Nephron progenitor cell (in vitro differentiated cells): Measurements from ENCODE around the gene GALNT18.

Experiments used
- DNase-seq: peaks from one replicate; pipeline ENCODE4 v3.0.0; 2021
- H3K27ac Mint-ChIP-seq: 2 replicates; pipeline ENCODE4 v1.8.0; 2021; ENCODE audit warnings: mild to moderate bottlenecking, moderate library complexity, mixed read lengths
- H3K27me3 Mint-ChIP-seq: 2 replicates; pipeline ENCODE4 v1.8.0; 2021; ENCODE audit warnings: mild to moderate bottlenecking, low read depth, mixed read lengths; ENCODE audit not compliant: poor library complexity
- H3K36me3 Mint-ChIP-seq: 2 replicates; pipeline ENCODE4 v1.8.0; 2021; ENCODE audit warnings: low read depth, mixed read lengths
- H3K4me1 Mint-ChIP-seq: 2 replicates; pipeline ENCODE4 v1.8.0; 2021; ENCODE audit warnings: mixed read lengths
- H3K4me3 Mint-ChIP-seq: 2 replicates; pipeline ENCODE4 v1.8.0; 2021; ENCODE audit warnings: mild to moderate bottlenecking, moderate library complexity, mixed read lengths
- H3K9me3 Mint-ChIP-seq: 2 replicates; pipeline ENCODE4 v1.8.0; 2021; ENCODE audit warnings: mild to moderate bottlenecking, moderate library complexity, mixed read lengths
- CTCF ChIP-seq: fragments of 200-600 bp; sonication (generic); IDR thresholded peaks from 2 replicates; pipeline ENCODE4 v1.5.0; 2021; ENCODE audit warnings: antibody characterized with exemption

Gene GALNT18

GRCh38 chr11:11428714-11429113 is 193.1 kb downstream of the GALNT18 start:
- peak overlapping the region; percentile 52 for H3K27ac Mint-ChIP-seq
- H3K9me3 Mint-ChIP-seq, result no peaks in the 10 kb centered on the region
- peaks cover 34% of the 10 kb centered on the region for H3K4me1 Mint-ChIP-seq
- no peak for DNase-seq
- no peak for TF ChIP-seq CTCF
- H3K4me3 Mint-ChIP-seq, result no peak overlapping the region
- no peaks in the 10 kb centered on the region for H3K36me3 Mint-ChIP-seq
- H3K27me3 Mint-ChIP-seq, result peaks cover 17% of the 10 kb centered on the region

GRCh38 chr11:11427542-11427941 is 194.3 kb downstream of the GALNT18 start:
- Mint-ChIP-seq H3K36me3 (no peaks in the 10 kb centered on the region), H3K9me3 (no peaks in the 10 kb centered on the region), H3K27me3 (peaks cover 17% of the 10 kb centered on the region), H3K4me3 (no peak overlapping the region), H3K27ac (no peak overlapping the region), H3K4me1 (peaks cover 45% of the 10 kb centered on the region)
- TF ChIP-seq CTCF, result no peak
- no peak for DNase-seq

- no peak for TF ChIP-seq CTCF
- Mint-ChIP-seq H3K9me3 (no peaks in the 10 kb centered on the region), H3K4me1 (peaks cover 49% of the 10 kb centered on the region), H3K4me3 (no peak overlapping the region), H3K36me3 (no peaks in the 10 kb centered on the region), H3K27ac (no peak overlapping the region), H3K27me3 (peaks cover 17% of the 10 kb centered on the region)
- DNase-seq, result no peak
Measured at GRCh38 chr11:11427140-11427539, 194.7 kb downstream of the GALNT18 start.

GRCh38 chr11:11426226-11426952 is 195.4 kb downstream of the GALNT18 start:
- H3K27ac Mint-ChIP-seq, result no peak overlapping the region
- H3K4me3 Mint-ChIP-seq, result no peak overlapping the region
- no peaks in the 10 kb centered on the region for H3K9me3 Mint-ChIP-seq
- no peaks in the 10 kb centered on the region for H3K36me3 Mint-ChIP-seq
- peaks cover 17% of the 10 kb centered on the region for H3K27me3 Mint-ChIP-seq
- no peak for DNase-seq
- TF ChIP-seq CTCF, result no peak
- peaks cover 56% of the 10 kb centered on the region for H3K4me1 Mint-ChIP-seq

- H3K36me3 Mint-ChIP-seq, result no peaks in the 10 kb centered on the region
- no peak for TF ChIP-seq CTCF
Measured at GRCh38 chr11:11425806-11426205, 196.0 kb downstream of the GALNT18 start.

GRCh38 chr11:11424688-11425087 is 197.1 kb downstream of the GALNT18 start:
- TF ChIP-seq CTCF, result no peak
- Mint-ChIP-seq H3K4me1 (peaks cover 71% of the 10 kb centered on the region), H3K9me3 (no peaks in the 10 kb centered on the region), H3K27ac (no peak overlapping the region), H3K4me3 (no peak overlapping the region), H3K36me3 (no peaks in the 10 kb centered on the region), H3K27me3 (peaks cover 18% of the 10 kb centered on the region)
- no peak for DNase-seq

More at GRCh38 chr11:11425806-11426205, 196.0 kb downstream of the GALNT18 start:
- no peak for DNase-seq
- no peak overlapping the region for H3K27ac Mint-ChIP-seq
- no peak overlapping the region for H3K4me3 Mint-ChIP-seq
- H3K27me3 Mint-ChIP-seq, result peaks cover 21% of the 10 kb centered on the region
- no peaks in the 10 kb centered on the region for H3K9me3 Mint-ChIP-seq
- H3K4me1 Mint-ChIP-seq, result peaks cover 62% of the 10 kb centered on the region
